GM19395 (cell line): ENCODE results near the gene CIAPIN1.
A peak's percentile ranks its signal among the peaks of the same experiment; 100 is the strongest.
"Not testable (repeated sequence)": the region's sequence is repeated elsewhere in the genome, so short reads cannot be mapped to it uniquely, and the experiment has no call there.

Experiments
- ATAC-seq: cut with Tn5 transposase; IDR thresholded peaks from one replicate; pipeline ENCODE4 v1.9.1; 2021; ENCODE audit warnings: mild to moderate bottlenecking, moderate library complexity; ENCODE audit not compliant: unreplicated experiment

The CIAPIN1 gene

GRCh38 chr16:57444711-57445110, 2.5 kb downstream of the CIAPIN1 start:
- ATAC-seq = no peak

DNA sequence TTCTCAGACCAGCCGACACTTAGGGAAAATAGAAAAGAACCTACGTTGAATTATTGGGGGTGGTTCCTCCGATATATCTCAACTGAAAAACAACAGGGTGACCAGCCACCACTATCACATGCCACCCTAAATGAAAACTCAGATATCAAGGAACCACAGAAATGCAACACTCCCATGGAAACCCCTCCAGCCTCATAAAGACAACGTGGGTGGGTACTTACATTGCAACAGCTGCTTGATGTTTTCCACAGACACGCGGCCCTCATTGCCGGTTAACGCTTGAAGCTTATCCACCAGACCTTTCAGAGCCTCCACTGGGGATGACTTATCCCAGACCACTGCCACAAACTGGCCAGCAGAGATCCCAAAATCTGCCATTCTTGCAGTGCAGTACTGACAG, 6.6 kb downstream of the CIAPIN1 start:
- ATAC-seq = not testable (repeated sequence)

DNA sequence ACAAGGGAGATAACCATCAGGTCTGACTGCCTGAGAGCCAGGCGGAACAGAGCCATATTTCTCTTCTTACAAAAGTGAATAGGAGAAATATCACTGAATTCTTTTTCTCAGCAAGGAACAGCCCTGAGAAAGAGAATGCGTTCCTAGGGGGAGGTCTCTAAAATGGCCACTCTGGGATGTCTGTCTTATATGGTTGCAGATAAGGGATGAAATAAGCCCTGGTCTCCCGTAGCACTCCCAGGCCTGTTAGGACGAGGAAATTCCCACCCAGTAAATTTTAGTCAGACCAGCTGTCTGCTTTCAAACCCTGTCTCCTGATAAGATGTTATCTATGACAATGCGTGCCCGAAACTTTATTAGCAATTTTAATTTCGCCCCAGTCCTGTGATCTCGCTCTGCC, 7.2 kb downstream of the CIAPIN1 start:
- not testable (repeated sequence) for ATAC-seq

DNA sequence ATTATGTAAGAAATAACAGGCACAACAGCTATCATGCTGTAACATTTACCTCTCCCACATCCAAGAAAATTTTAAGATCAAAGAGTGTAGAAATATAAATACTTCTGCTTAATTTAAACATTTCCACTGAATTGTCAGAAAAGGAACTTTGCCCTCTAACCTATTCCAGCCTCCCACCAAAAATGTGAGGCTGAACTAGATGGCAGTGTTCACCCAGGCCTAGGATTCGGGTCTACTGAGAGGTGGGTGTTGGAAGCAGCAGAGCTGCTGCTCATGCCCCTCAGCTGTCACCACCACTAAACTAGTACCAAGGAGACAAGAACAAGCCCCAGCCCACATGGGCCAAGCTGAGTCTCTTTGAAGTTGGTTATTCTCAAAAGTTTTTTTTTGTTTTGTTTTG, 11.3 kb downstream of the CIAPIN1 start:
- no peak for ATAC-seq

- no peak for ATAC-seq
Measured at GRCh38 chr16:57434003-57434402, 13.2 kb downstream of the CIAPIN1 start.

GRCh38 chr16:57432989-57433388, 14.2 kb downstream of the CIAPIN1 start:
- ATAC-seq = no peak

DNA sequence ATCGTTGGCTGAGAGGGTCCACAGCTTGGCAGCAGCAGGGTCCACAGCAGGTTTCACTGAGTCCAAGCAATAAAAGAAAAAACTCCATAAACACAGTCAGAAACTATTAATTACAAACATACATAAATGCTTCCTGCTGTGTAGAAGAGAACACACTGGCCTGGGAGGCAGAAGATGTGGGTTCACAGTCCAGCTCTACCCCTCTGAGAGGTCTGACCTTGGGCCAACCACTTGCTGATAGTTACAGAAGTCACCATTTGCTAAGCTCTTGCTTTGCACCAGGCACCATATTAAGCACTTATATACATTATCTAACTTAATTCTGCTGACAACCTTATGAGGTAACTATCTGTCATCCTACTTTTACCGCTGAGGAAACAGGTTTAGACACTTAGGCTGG, 14.7 kb downstream of the CIAPIN1 start:
- ATAC-seq = no peak

DNA sequence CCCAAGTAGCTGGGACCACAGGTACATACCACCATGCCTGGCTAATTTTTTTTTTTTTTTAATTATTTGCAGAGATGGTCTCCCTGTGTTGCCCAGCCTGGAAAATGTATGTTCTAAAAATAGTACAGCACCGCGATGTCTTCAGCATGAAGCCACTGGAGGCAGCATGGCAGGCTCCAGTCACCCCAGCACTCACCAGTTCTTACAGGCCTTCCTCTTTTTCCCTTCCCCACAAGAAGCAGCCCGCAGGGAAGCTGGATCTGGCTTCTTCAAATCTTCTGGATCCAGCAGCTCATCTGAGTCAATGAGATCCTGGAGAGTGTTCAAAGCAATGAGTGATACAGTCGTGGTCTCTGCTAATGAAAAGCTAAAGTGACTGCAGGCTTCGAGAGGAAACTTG, 16.2 kb downstream of the CIAPIN1 start:
- ATAC-seq = no peak

DNA sequence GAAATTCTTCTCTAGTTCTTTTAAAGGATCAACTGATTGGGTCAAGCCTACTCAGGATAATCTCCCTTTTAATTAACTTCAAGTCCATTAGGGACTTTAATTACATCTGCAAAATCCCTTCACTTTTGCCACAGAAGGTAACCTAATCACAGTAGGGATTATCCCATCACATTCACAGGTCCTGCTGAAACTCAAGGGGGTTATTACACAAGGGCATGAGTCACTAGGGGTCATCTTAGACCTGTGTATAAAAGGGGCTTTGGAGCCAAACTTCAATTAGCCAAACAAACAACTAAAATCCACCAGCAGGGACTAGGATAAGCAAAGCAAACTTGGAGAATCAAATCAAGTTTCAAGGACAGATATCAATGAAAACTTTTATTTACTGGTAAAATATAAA, 19.4 kb downstream of the CIAPIN1 start:
- no peak for ATAC-seq

DNA sequence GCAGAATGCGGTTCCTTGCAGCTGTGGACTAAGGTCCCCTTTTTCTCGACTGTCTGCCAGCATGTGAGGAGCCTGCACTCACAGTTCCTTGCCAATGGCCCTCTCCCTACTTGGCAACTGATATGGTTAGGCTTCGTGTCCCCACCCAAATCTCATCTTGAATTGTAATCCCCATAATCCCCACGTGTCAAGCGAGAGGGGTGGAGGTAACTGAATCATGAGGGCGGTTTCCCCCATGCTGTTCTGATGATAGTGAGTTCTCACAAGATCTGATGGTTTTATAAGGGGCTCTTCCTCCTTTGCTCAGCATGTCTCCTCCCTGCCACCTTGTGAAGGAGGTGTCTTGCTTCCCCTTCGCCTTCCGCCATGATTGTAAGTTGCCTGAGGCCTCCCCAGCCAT, 19.9 kb downstream of the CIAPIN1 start:
- no peak for ATAC-seq

GRCh38 chr16:57426356-57426755, 20.8 kb downstream of the CIAPIN1 start:
- no peak for ATAC-seq

DNA sequence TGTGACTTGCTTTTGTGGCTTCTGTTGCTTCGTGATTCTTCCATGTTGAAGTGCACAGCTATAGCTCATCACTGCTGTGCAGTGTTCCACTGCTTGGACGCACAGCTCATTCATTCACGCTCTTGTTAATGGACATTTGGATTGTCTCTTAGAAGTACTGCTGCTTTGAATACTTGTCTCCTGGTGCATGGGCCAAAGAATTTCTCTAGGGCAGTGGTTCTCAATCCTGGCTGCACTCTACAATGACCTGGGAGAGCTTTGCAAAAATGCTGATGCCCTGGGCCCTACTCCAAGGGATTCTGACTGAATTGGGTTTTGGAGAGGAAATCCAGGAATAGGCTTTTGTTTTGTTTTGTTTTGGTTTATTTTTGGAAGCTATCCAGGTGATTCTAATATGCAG, 22.6 kb downstream of the CIAPIN1 start:
- no peak for ATAC-seq

DNA sequence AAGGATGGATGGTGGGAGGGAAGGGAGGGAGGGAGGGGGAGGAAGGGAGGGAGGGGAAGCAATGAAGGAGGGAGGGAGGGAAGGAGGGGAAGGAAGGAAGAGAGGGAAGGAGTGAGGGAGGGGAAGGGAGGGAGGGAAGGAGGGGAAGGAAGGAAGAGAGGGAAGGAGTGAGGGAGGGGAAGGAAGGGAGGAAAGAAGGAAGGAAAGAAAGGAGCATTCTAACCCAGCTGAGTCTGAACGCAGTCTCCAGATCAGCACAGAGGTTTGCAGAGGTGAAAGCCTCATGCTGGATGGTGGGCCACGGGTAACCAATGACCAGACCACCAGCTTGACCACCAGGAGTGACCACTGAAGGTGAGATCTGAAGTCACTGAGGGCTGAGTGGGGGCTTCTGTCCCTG, 24.0 kb downstream of the CIAPIN1 start:
- no peak for ATAC-seq

GRCh38 chr16:57422026-57422944, 24.9 kb downstream of the CIAPIN1 start:
- no peak for ATAC-seq

DNA sequence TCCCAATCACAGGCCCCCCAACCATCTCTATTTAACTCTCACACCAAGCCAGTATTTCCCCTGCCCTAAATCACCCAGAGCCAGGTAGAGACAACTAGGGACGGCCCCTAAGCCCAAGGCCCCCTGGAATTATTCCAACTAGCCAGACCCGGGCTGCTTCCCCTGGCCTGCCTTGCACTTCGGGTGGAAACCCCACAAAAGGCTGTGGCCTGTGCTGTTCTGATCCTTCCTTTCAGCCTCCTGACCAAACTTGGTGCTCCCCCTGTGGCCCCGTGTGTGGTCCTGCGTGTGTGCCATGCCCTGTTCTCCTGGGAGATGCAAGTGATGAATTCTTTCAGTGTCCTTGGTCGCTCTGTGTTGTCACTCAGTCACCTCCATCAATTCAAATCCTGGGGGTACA, 27.7 kb downstream of the CIAPIN1 start:
- no peak for ATAC-seq

- ATAC-seq = no peak
Measured at GRCh38 chr16:57416084-57416483, 31.1 kb downstream of the CIAPIN1 start.

GRCh38 chr16:57413733-57414132, 33.5 kb downstream of the CIAPIN1 start:
- peak; percentile 7 for ATAC-seq

DNA sequence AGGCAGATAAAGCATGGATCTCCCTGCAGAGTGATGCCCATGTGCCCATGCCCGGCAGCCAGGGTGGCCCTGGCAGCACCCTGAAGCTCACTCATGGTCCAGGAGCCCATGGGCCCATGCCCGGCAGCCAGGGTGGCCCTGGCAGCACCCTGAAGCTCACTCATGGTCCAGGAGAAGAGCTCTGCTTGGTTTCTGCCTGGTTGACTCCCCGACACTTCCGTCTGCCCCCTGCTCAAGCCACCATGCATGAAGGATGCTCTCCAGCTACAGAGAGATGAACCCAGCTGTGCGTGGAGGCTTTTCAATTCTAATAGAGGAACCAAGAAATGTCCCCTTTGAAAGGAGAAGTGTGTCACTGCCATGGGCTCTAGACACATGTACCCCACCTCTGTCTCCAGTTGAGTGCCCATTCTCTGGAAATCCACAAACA, 33.9 kb downstream of the CIAPIN1 start:
- ATAC-seq = peak; percentile 75

- ATAC-seq = no peak
Measured at GRCh38 chr16:57412584-57412983, 34.6 kb downstream of the CIAPIN1 start.

- no peak for ATAC-seq
Measured at GRCh38 chr16:57411362-57411976, 35.7 kb downstream of the CIAPIN1 start.

GRCh38 chr16:57409870-57410587, 37.2 kb downstream of the CIAPIN1 start:
- no peak for ATAC-seq

- ATAC-seq = no peak
Measured at GRCh38 chr16:57409065-57409464, 38.1 kb downstream of the CIAPIN1 start.
